OCI-LY1 (cell line): ENCODE data around the gene PIAS2.

Experiments
- H2AFZ ChIP-seq: fragments of 200-600 bp; sonication (generic), shearing (Covaris generic); 2 replicates; pipeline ENCODE4 v1.6.0; 2014; ENCODE audit warnings: antibody characterized with exemption, mild to moderate bottlenecking, low read length
- H3F3A ChIP-seq: fragments of 200-600 bp; sonication (generic), shearing (Covaris generic); 2 replicates; pipeline ENCODE4 v1.6.0; 2014; ENCODE audit warnings: mild to moderate bottlenecking, antibody characterized with exemption, low read length, moderate library complexity; ENCODE audit not compliant: insufficient read depth
- H3K27ac ChIP-seq: fragments of 200-600 bp; sonication (generic); 2 replicates; pipeline ENCODE4 v1.5.1; 2014; ENCODE audit warnings: low read length, mixed run types, mild to moderate bottlenecking, low read depth; ENCODE audit not compliant: poor library complexity, severe bottlenecking
- H3K27me3 ChIP-seq: fragments of 200-600 bp; sonication (generic); 2 replicates; pipeline ENCODE4 v1.6.0; 2014; ENCODE audit warnings: antibody characterized with exemption, mild to moderate bottlenecking, low read length, moderate library complexity; ENCODE audit not compliant: insufficient read depth
- H3K36me3 ChIP-seq: fragments of 200-600 bp; sonication (generic); 2 replicates; pipeline ENCODE4 v1.6.1; 2014; ENCODE audit warnings: mild to moderate bottlenecking, antibody characterized with exemption, low read length, moderate library complexity, mixed read lengths; ENCODE audit not compliant: insufficient read depth
- H3K4me1 ChIP-seq: fragments of 200-600 bp; sonication (generic); 2 replicates; pipeline ENCODE4 v1.5.1; 2014; ENCODE audit warnings: mild to moderate bottlenecking, low read length, moderate library complexity; ENCODE audit not compliant: insufficient read depth, severe bottlenecking
- H3K4me2 ChIP-seq: fragments of 200-600 bp; sonication (generic), shearing (Covaris generic); 2 replicates; pipeline ENCODE4 v1.6.1; 2014; ENCODE audit warnings: low read length
- H3K4me3 ChIP-seq: fragments of 200-600 bp; sonication (generic); 2 replicates; pipeline ENCODE4 v1.5.1; 2014; ENCODE audit warnings: low read length, low read depth, mild to moderate bottlenecking, mixed read lengths; ENCODE audit not compliant: poor library complexity, severe bottlenecking
- H3K79me2 ChIP-seq: fragments of 200-600 bp; shearing (Covaris generic); 2 replicates; pipeline ENCODE4 v1.6.1; 2016; ENCODE audit warnings: mixed run types, low read length, mixed read lengths; ENCODE audit not compliant: insufficient read depth
- H3K9ac ChIP-seq: fragments of 200-600 bp; sonication (generic), shearing (Covaris generic); 2 replicates; pipeline ENCODE4 v1.6.1; 2014; ENCODE audit warnings: mild to moderate bottlenecking, low read length, mixed read lengths
- H3K9me2 ChIP-seq: fragments of 200-600 bp; sonication (generic), shearing (Covaris generic); 2 replicates; pipeline ENCODE4 v1.6.1; 2014; ENCODE audit warnings: low read depth, mild to moderate bottlenecking, low read length, mixed read lengths
- H3K9me3 ChIP-seq: fragments of 200-600 bp; shearing (Covaris generic); 2 replicates; pipeline ENCODE4 v1.6.1; 2014; ENCODE audit warnings: low read length, mixed read lengths
- H4K20me1 ChIP-seq: fragments of 200-600 bp; sonication (generic), shearing (Covaris generic); 2 replicates; pipeline ENCODE4 v1.6.0; 2016; ENCODE audit warnings: mild to moderate bottlenecking, low read length; ENCODE audit not compliant: insufficient read depth
- CTCF ChIP-seq: fragments of 200-600 bp; sonication (generic), shearing (Covaris generic); IDR thresholded peaks from 2 replicates; pipeline ENCODE4 v1.5.1; 2017; ENCODE audit warnings: mild to moderate bottlenecking, antibody characterized with exemption, low read length, moderate library complexity, mixed read lengths
- EZH2 ChIP-seq: fragments of 200-600 bp; sonication (generic), shearing (Covaris generic); IDR thresholded peaks from 2 replicates; pipeline ENCODE4 v1.8.0; 2017; ENCODE audit warnings: borderline replicate concordance, mixed run types, mild to moderate bottlenecking, antibody characterized with exemption, low read length, moderate library complexity, mixed read lengths

The PIAS2 gene

GRCh38 chr18:46946656-46947282, 29.5 kb upstream of the PIAS2 start:
- H3K4me2 ChIP-seq = peak overlapping the region; percentile 77
- no peaks in the 10 kb centered on the region for H3K9me2 ChIP-seq
- TF ChIP-seq EZH2 (no peak), CTCF (no peak)
- H3K27me3 ChIP-seq = no peaks in the 10 kb centered on the region
- peaks cover 6% of the 10 kb centered on the region for H3K4me1 ChIP-seq
- peak overlapping the region; percentile 75 for H3K4me3 ChIP-seq
- no peaks in the 10 kb centered on the region for H3F3A ChIP-seq
- H4K20me1 ChIP-seq = no peaks in the 10 kb centered on the region
- H3K9ac ChIP-seq = peak overlapping the region; percentile 30; the same call in 1 of the 2 replicates
- H3K27ac ChIP-seq = no peak overlapping the region
- H3K79me2 ChIP-seq = no peaks in the 10 kb centered on the region
- H2AFZ ChIP-seq = no peak overlapping the region
- no peaks in the 10 kb centered on the region for H3K9me3 ChIP-seq
- H3K36me3 ChIP-seq = no peaks in the 10 kb centered on the region

- no peaks in the 10 kb centered on the region for H3F3A ChIP-seq
- TF ChIP-seq EZH2 = no peak
- H4K20me1 ChIP-seq = no peaks in the 10 kb centered on the region
- H3K27me3 ChIP-seq = no peaks in the 10 kb centered on the region
- no peak overlapping the region for H2AFZ ChIP-seq
- no peak overlapping the region for H3K27ac ChIP-seq
- no peaks in the 10 kb centered on the region for H3K36me3 ChIP-seq
- H3K4me1 ChIP-seq = peaks cover 6% of the 10 kb centered on the region
- H3K9me3 ChIP-seq = no peaks in the 10 kb centered on the region
- H3K9ac ChIP-seq = no peak overlapping the region
- H3K4me3 ChIP-seq = no peak overlapping the region
- H3K79me2 ChIP-seq = no peaks in the 10 kb centered on the region
- H3K4me2 ChIP-seq = no peak overlapping the region
- H3K9me2 ChIP-seq = no peaks in the 10 kb centered on the region
These were observed 25.3 kb upstream of the PIAS2 start for GRCh38 chr18:46942646-46943045.

GRCh38 chr18:46939998-46940571, 22.8 kb upstream of the PIAS2 start:
- H3K27ac ChIP-seq = no peak overlapping the region
- H3K9me3 ChIP-seq = no peaks in the 10 kb centered on the region
- no peaks in the 10 kb centered on the region for H3F3A ChIP-seq
- no peaks in the 10 kb centered on the region for H3K4me1 ChIP-seq
- H3K79me2 ChIP-seq = no peaks in the 10 kb centered on the region
- H3K4me2 ChIP-seq = no peak overlapping the region
- no peaks in the 10 kb centered on the region for H4K20me1 ChIP-seq
- H3K27me3 ChIP-seq = no peaks in the 10 kb centered on the region
- H2AFZ ChIP-seq = no peak overlapping the region
- TF ChIP-seq EZH2 (no peak), CTCF (no peak)
- H3K9me2 ChIP-seq = no peaks in the 10 kb centered on the region
- no peak overlapping the region for H3K9ac ChIP-seq
- no peaks in the 10 kb centered on the region for H3K36me3 ChIP-seq
- no peak overlapping the region for H3K4me3 ChIP-seq
